Ishikawa (cell line): Measurements from ENCODE around the gene GATAD2A.

ENCODE experiments used
- EGR1 ChIP-seq: IDR thresholded peaks from 2 replicates; pipeline ENCODE4 v1.6.1; 2012
- EP300 ChIP-seq: IDR thresholded peaks from 2 replicates; pipeline ENCODE4 v1.6.1; 2012; ENCODE audit warnings: borderline replicate concordance
- NFIC ChIP-seq: IDR thresholded peaks from 2 replicates; pipeline ENCODE4 v1.6.1; 2012
- REST ChIP-seq: IDR thresholded peaks from 2 replicates; pipeline ENCODE4 v1.6.1; 2012; ENCODE audit warnings: low read depth, mild to moderate bottlenecking
- TCF12 ChIP-seq: IDR thresholded peaks from 2 replicates; pipeline ENCODE4 v1.6.1; 2012; ENCODE audit warnings: low read depth
- YY1 ChIP-seq: IDR thresholded peaks from 2 replicates; pipeline ENCODE4 v1.6.1; 2012; ENCODE audit warnings: low read depth

GRCh38 chr19:19452243-19453124 lies 47.0 kb downstream of the GATAD2A start:
- no peak for TF ChIP-seq EP300
- TF ChIP-seq YY1 = no peak
- TF ChIP-seq TCF12 = no peak
- no peak for TF ChIP-seq NFIC
- no peak for TF ChIP-seq EGR1
- no peak for TF ChIP-seq REST
